Fibroblast of pulmonary artery (primary cell): ENCODE results near the gene RSPRY1.

ENCODE experiments used
- DNase-seq: peaks from one replicate; pipeline ENCODE4 v3.0.0-alpha.2; 2010; ENCODE audit warnings: low read depth
- H3K4me3 ChIP-seq: replicated peaks from 2 replicates; pipeline ENCODE4 v1.5.1; 2011; ENCODE audit warnings: low read depth, mild to moderate bottlenecking, control low read depth, low read length, moderate library complexity
- TF ChIP-seq, protein P1 (sequence below): IDR thresholded peaks from 2 replicates; pipeline ENCODE4 v1.5.1; 2011; ENCODE audit warnings: mild to moderate bottlenecking, control low read depth, low read length, inconsistent platforms; ENCODE audit errors: missing control alignments

RSPRY1 gene

GRCh38 chr16:57141822-57142631 lies 44.1 kb upstream of the RSPRY1 start:
- H3K4me3 ChIP-seq = no peak overlapping the region
- no peak for DNase-seq
- TF ChIP-seq, protein P1, sequence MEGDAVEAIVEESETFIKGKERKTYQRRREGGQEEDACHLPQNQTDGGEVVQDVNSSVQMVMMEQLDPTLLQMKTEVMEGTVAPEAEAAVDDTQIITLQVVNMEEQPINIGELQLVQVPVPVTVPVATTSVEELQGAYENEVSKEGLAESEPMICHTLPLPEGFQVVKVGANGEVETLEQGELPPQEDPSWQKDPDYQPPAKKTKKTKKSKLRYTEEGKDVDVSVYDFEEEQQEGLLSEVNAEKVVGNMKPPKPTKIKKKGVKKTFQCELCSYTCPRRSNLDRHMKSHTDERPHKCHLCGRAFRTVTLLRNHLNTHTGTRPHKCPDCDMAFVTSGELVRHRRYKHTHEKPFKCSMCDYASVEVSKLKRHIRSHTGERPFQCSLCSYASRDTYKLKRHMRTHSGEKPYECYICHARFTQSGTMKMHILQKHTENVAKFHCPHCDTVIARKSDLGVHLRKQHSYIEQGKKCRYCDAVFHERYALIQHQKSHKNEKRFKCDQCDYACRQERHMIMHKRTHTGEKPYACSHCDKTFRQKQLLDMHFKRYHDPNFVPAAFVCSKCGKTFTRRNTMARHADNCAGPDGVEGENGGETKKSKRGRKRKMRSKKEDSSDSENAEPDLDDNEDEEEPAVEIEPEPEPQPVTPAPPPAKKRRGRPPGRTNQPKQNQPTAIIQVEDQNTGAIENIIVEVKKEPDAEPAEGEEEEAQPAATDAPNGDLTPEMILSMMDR = no peak

DNA sequence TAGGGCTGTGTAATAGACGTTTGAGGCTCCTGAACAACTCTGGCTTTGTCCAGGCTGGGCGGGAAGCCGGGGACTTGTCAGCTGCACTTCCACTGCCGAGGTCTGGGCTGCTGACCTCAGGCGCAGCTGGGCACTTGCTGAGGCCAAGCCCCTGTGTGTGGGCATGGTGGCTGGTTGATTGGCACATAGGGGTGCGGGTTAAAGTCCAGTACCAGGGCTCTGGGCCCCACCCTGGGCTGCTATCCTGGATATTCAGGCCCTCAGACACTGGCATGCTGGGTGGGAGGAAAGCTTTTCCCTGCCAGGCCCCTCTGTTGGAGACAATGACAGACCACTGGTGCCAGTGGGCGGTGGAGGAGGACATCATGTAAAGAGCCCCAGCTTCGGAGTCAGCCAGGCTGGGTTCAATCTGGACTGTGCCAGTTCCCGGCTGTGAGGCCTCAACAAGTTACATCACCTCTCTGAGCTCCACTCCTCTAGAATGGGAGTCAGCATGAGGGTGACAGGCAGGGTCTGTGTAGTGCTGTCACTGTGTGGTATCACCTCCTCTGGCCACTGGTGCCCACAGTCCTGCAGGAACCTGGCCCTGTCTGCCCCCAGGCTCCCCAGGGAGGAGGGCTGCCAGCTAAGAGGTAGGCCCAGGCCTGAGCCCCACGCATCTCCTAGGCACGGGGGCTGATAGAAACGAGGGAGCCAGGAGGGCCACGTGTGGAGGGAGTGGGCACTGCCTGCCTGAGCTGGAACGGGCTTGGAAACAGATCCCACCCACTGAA lies 42.8 kb upstream of the RSPRY1 start:
- TF ChIP-seq, protein P1 = no peak
- no peak for DNase-seq
- H3K4me3 ChIP-seq = no peak overlapping the region

GRCh38 chr16:57144027-57144426 lies 42.1 kb upstream of the RSPRY1 start:
- DNase-seq = no peak
- TF ChIP-seq, protein P1 = no peak
- no peak overlapping the region for H3K4me3 ChIP-seq

GRCh38 chr16:57145046-57146021 lies 40.8 kb upstream of the RSPRY1 start:
- peak; percentile 58 for DNase-seq

DNA sequence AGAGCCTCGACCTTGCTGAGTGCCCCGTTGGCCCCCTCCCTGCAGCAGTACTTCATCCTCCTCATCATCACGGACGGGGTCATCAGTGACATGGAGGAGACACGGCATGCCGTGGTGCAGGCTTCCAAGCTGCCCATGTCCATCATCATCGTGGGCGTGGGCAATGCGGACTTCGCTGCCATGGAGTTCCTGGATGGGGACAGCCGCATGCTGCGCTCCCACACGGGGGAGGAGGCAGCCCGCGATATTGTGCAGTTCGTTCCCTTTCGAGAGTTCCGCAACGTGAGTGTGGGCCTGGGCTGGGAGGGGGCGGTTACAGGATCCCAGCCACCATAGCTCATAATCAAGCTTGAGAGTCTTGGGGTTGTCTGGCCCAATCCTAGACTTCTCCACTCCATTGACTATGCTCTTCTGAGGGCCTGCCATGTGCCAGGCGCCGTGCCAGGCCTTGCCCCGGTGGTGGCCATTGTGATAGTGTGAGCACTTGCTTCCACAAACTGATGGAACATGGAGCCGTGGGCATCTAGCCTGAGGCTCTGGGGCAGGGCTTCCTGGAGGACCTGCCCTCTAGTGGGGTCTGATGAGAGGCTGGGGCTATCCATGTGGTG lies 40.0 kb upstream of the RSPRY1 start:
- H3K4me3 ChIP-seq = no peak overlapping the region
- TF ChIP-seq, protein P1 = no peak
- no peak for DNase-seq

More at GRCh38 chr16:57145046-57146021, 40.8 kb upstream of the RSPRY1 start:
- TF ChIP-seq, protein P1 = no peak
- H3K4me3 ChIP-seq = no peak overlapping the region

- no peak overlapping the region for H3K4me3 ChIP-seq
- TF ChIP-seq, protein P1 = peak; percentile 17
- no peak for DNase-seq
Observed at GRCh38 chr16:57146735-57147134, 39.4 kb upstream of the RSPRY1 start.
